K562 (cell line): ENCODE measurements around the gene CHKB. TPM values are rescaled to one million over a fixed set of nuclear protein-coding genes. Genes with fewer than 3 reads are reported as not detected.

Source experiments
- IRF2 ChIP-seq: sonication (generic); formaldehyde crosslinking; IDR thresholded peaks from 2 replicates; pipeline ENCODE4 v1.8.1; 2022; ENCODE audit warnings: mild to moderate bottlenecking, missing genetic modification reagents
- MIER1 ChIP-seq: fragments of 450-650 bp; IDR thresholded peaks from 2 replicates; pipeline ENCODE4 v1.6.1; 2016; ENCODE audit warnings: antibody characterized with exemption, mild to moderate bottlenecking, low read depth
- MXI1 ChIP-seq: IDR thresholded peaks from 2 replicates; pipeline ENCODE4 v1.6.1; 2011; ENCODE audit warnings: low read depth, mild to moderate bottlenecking, improper control_type of control experiment, low read length
- ZNF146 ChIP-seq: IDR thresholded peaks from one replicate; pipeline ENCODE4 v1.6.1; 2018; ENCODE audit warnings: missing compliant biosample characterization; ENCODE audit not compliant: unreplicated experiment
- ZNF24 ChIP-seq: fragments of 450-650 bp; IDR thresholded peaks from 2 replicates; pipeline ENCODE4 v1.6.1; 2016
- ZNF280B ChIP-seq: fragments of 250-450 bp; sonication (Bioruptor Pico); IDR thresholded peaks from 2 replicates; pipeline ENCODE4 v1.5.1; 2021; ENCODE audit warnings: mild to moderate bottlenecking
- ZNF311 ChIP-seq: fragments of 250-450 bp; sonication (Bioruptor Pico); IDR thresholded peaks from 2 replicates; pipeline ENCODE4 v1.4.0; 2020; ENCODE audit warnings: mild to moderate bottlenecking, moderate library complexity
- ZNF354B ChIP-seq: fragments of 250-450 bp; sonication (Bioruptor Pico); IDR thresholded peaks from 2 replicates; pipeline ENCODE4 v1.4.0; 2020
- ZNF395 ChIP-seq: fragments of 200-800 bp; sonication (Bioruptor generic); IDR thresholded peaks from 2 replicates; pipeline ENCODE4 v1.6.1; 2017; ENCODE audit warnings: missing genetic modification characterization, missing compliant biosample characterization
- polyA plus RNA-seq, 8 experiments: library from polyadenylated mRNA; depleted of rRNA in 4 of 8; stranded (reverse) in 5 of 8; unstranded in 3 of 8; fragments of >200 nt; fragmentation: Nextera tagmentation in 2 of 8; fragmentation: Illumina TruSeq in 1 of 8; extraction: Ambion mirVana in 2 of 8; extraction: Trizol in 1 of 8; gene quantifications; 2 replicates each; pipeline versions ENCODE4 v1.2.1 to v1.2.3, GENCODE V29; 2011 to 2014; ENCODE audit warnings: inconsistent platforms in 1 of 8, missing spikeins in 1 of 8
- total RNA-seq, 7 experiments: library from RNA; depleted of rRNA in 6 of 7; stranded (reverse); fragments of >200 nt in 6 of 7; fragmentation: Illumina TruSeq in 2 of 7; extraction: Trizol in 2 of 7; gene quantifications; 2 replicates each; pipeline versions ENCODE4 v1.2.1 to v1.2.3, GENCODE V29; 2011 to 2021; ENCODE audit warnings: low replicate concordance in 1 of 7
- TF ChIP-seq, protein P1 (sequence below): sonication (generic); formaldehyde crosslinking; IDR thresholded peaks from 2 replicates; pipeline ENCODE4 v1.8.0; 2022; ENCODE audit warnings: mild to moderate bottlenecking, missing genetic modification reagents

CHKB gene
- total and polyA plus RNA-seq, 9 of the 15 experiments (the other 6 are each of a cell fraction or from before 2014, with no cell fraction given) = 2.7 to 31.0 (median 11.0) TPM

- TF ChIP-seq, protein P1, sequence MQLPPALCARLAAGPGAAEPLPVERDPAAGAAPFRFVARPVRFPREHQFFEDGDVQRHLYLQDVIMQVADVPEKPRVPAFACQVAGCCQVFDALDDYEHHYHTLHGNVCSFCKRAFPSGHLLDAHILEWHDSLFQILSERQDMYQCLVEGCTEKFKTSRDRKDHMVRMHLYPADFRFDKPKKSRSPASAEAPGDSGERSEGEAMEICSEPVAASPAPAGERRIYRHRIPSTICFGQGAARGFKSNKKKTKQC (CRISPR knock-in tag) = peak; percentile 100
- TF ChIP-seq ZNF24 (peak; percentile 36; the same call in 1 of the 2 replicates), ZNF146 (CRISPR knock-in tag) (peak; percentile 66), IRF2 (peak; percentile 94), ZNF311 (CRISPR knock-in tag) (peak; percentile 29; the same call in 1 of the 2 replicates), ZNF280B (CRISPR knock-in tag) (no peak), ZNF395 (CRISPR knock-in tag) (peak; percentile 92), ZNF354B (no peak), MXI1 (peak; percentile 78), MIER1 (peak; percentile 96)
Observed at GRCh38 chr22:50599816-50600455, 17.3 kb upstream of the CHKB start (continued).
